HEK293T (cell line): ENCODE data around the gene PPM1H.

Source experiments
- ELF4 ChIP-seq: fragments of 450-650 bp; IDR thresholded peaks from 2 replicates; pipeline ENCODE4 v1.6.1; 2017; ENCODE audit warnings: antibody characterized with exemption
- FOXM1 ChIP-seq: fragments of 450-650 bp; IDR thresholded peaks from 2 replicates; pipeline ENCODE4 v1.6.1; 2017; ENCODE audit warnings: mild to moderate bottlenecking, borderline replicate concordance
- HDGF ChIP-seq: fragments of 450-650 bp; IDR thresholded peaks from 2 replicates; pipeline ENCODE4 v1.6.1; 2017; ENCODE audit warnings: antibody characterized with exemption, borderline replicate concordance
- L3MBTL2 ChIP-seq: fragments of 450-650 bp; conservative IDR thresholded peaks from 2 replicates; pipeline ENCODE4 v1.6.1; 2016; ENCODE audit warnings: mild to moderate bottlenecking
- PKNOX1 ChIP-seq: fragments of 450-650 bp; IDR thresholded peaks from 2 replicates; pipeline ENCODE4 v1.6.1; 2016
- SUZ12 ChIP-seq: fragments of 450-650 bp; IDR thresholded peaks from 2 replicates; pipeline ENCODE4 v1.6.1; 2016; ENCODE audit warnings: mild to moderate bottlenecking
- TARDBP ChIP-seq: fragments of 450-650 bp; IDR thresholded peaks from 2 replicates; pipeline ENCODE4 v1.6.1; 2016
- ZNF384 ChIP-seq: fragments of 450-650 bp; IDR thresholded peaks from 2 replicates; pipeline ENCODE4 v1.6.1; 2016

- no peak for TF ChIP-seq ELF4
- TF ChIP-seq ZNF384, result no peak
- TF ChIP-seq TARDBP, result no peak
- TF ChIP-seq HDGF, result no peak
- TF ChIP-seq FOXM1, result no peak
- TF ChIP-seq SUZ12, result no peak
- no peak for TF ChIP-seq PKNOX1
- no peak for TF ChIP-seq L3MBTL2
Measured at GRCh38 chr12:62931477-62931876, 3.5 kb downstream of the PPM1H start.
